GM18505 (cell line): ENCODE results near the gene ARPP19.
"Not testable (repeated sequence)": the region's sequence is repeated elsewhere in the genome, so short reads cannot be mapped to it uniquely, and the experiment has no call there.

Source experiments
- ATAC-seq: cut with Tn5 transposase; IDR thresholded peaks from one replicate; pipeline ENCODE4 v1.9.1; 2021; ENCODE audit not compliant: unreplicated experiment
- POLR2A ChIP-seq: IDR thresholded peaks from 4 replicates; pipeline ENCODE4 v1.6.1; 2011; ENCODE audit warnings: borderline replicate concordance; ENCODE audit not compliant: insufficient read depth, insufficient read length; ENCODE audit errors: extremely low read depth

ARPP19 gene

GRCh38 chr15:52568601-52569585 lies at the start of gene ARPP19:
ARPP19 (minus strand) TSS chr15:52569030; CDS start chr15:52568892, 138 bp downstream.
- peak; percentile 72 for TF ChIP-seq POLR2A
- ATAC-seq: peak; percentile 69

- no peak for TF ChIP-seq POLR2A
- no peak for ATAC-seq
These were observed 48.2 kb upstream of the ARPP19 start for GRCh38 chr15:52617026-52617425.

DNA sequence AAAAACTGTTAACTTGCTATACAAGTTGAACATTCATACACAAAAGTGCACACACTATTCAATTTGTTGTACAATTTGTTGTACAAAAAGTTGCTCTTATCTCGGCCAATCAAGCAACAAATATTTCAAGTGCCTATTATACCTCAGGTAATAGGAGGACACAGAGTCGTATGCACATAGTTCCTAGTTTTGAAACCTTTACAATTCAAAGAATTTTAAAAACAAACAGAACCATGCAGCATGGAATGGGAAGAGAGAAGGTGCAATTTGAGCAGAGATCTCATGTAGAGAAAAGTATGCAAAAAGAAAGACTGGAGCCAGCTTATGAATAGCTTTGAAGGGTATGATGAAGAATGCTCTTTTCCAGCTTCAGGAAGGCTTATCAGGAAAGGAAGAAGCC lies 46.5 kb upstream of the ARPP19 start:
- TF ChIP-seq POLR2A: no peak
- ATAC-seq: no peak

GRCh38 chr15:52609593-52609992 lies 40.8 kb upstream of the ARPP19 start:
- TF ChIP-seq POLR2A: no peak
- ATAC-seq: no peak

- no peak for TF ChIP-seq POLR2A
- no peak for ATAC-seq
These were observed 15.6 kb upstream of the ARPP19 start for GRCh38 chr15:52584414-52584813.

DNA sequence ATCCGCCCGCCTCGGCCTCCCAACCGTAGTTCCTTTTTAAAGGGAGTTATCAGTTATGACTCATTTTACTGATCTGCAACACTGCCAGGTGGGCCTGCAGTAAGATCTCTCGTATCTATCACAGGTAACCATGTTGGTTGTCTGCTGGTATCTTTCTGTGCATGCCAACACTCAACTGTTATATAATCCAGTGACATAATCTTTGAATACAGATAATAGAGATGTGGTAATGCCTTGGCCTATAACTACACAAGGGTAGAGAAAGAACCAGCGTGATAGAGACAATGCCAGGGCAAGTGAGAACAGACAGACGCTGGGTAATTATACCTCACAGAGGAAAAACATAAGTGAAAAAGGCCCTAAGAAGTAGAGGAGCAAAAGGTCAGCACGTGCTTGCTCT lies 11.0 kb upstream of the ARPP19 start:
- ATAC-seq: no peak
- TF ChIP-seq POLR2A: no peak

DNA sequence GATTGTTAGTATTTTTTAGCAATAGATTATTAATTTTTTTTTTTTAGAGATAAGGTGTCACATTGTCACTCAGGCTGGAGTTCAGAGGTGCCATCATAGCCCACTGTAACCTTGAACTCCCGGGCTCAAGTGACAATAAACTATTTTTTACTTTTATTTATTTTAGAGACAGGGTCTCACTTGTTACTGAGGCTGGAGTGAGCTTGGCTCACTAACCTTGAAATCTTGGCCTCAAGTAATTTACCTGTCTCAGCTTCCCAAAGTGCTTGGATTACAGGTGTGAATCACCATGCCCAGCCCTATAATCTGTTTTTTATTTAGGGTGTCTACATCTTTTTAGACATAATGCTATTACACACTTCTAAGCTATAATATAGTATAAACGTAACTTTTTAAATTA lies 7.9 kb upstream of the ARPP19 start:
- no peak for ATAC-seq
- TF ChIP-seq POLR2A: no peak

DNA sequence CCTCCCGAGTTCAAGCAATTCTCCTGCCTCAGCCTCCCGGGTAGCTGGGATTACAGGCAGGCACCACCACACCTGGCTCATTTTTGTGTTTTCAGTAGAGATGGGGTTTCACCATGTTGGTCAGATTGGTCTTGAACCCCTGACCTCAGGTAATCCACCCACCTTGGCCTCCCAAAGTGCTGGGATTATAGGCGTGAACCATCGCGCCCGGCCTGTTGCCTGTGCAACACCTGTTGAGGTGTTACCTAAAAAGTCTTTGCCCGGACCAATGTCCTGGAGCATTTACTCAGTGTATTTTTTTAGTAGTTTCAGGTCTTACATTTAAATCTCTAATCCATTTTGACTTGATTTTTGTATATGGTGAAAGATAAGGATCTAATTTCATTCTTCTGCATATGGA lies 6.7 kb upstream of the ARPP19 start:
- not testable (repeated sequence) for ATAC-seq

DNA sequence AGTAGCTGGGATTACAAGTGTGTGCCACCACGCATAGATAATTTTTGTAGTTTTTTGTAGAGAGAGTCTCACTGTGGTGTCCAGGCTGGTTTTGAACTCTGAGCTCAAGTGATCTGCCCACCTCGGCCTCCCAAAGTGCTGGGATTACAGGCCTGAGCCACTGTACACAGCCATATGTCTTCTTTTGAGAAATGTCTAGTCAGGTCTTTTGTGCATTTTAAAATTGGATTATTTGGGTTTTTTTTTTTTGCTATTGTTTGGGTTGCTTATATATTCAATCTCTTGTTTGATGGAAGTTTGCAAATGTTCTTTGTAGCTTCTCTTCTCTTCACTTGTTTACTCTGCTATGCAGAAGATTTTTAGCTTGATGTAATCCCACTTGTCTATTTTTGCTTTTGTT lies 6.2 kb upstream of the ARPP19 start:
- no peak for ATAC-seq
- no peak for TF ChIP-seq POLR2A

- not testable (repeated sequence) for ATAC-seq
These were observed 5.8 kb upstream of the ARPP19 start for GRCh38 chr15:52574623-52575022.

DNA sequence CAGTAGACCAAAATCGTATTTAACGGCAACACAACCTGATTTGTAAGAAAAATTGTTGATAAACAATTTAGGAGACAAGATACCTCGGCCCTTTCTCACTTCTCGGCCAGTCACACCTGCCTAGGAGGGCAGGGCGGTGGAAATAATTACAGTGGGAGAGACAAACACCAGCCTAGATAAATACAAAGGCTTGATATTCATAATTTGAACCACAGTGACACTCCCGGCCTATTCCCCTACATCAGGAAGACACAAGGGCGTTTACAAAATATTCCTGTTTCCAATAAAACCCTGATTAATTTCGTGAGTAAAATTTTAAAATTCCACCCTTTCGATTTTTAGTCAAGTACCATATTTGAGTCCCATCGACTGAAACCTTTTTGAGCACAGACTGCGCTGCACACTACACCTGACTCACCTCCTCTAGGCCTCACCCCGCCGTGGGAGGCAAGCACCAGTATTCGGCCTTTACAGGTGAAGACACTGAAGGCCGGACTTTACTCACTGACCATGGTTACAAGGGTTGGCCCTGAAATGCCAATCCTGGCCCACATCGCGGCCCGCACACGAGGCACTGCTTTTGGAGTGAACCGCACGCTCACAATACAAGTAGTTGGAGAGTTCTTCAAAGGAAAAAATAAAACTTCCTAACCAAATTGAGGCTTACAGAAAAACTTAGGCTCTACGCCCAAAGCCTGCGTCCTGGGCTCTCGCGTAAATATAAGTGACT lies 794 bp downstream of the ARPP19 start:
- TF ChIP-seq POLR2A: no peak
- no peak for ATAC-seq

GRCh38 chr15:52566889-52567288 lies 1.9 kb downstream of the ARPP19 start:
- TF ChIP-seq POLR2A: no peak
- ATAC-seq: no peak

GRCh38 chr15:52565417-52566358 lies 3.1 kb downstream of the ARPP19 start:
- peak; percentile 39 for ATAC-seq
